Type B pancreatic cell (in vitro differentiated cells): ENCODE data around the gene LSM2. TPM values are rescaled to one million over a fixed set of nuclear protein-coding genes. Genes with fewer than 3 reads are reported as not detected.

Source experiments
- DNase-seq: peaks from one replicate; pipeline ENCODE4 v3.0.0; 2021; ENCODE audit warnings: mixed read lengths; ENCODE audit not compliant: unreplicated experiment; ENCODE audit errors: extremely low spot score
- H3K27ac Mint-ChIP-seq: 2 replicates; pipeline ENCODE4 v1.8.0; 2021; ENCODE audit warnings: mild to moderate bottlenecking, mixed read lengths
- H3K27me3 Mint-ChIP-seq: 2 replicates; pipeline ENCODE4 v1.8.0; 2021; ENCODE audit warnings: mixed read lengths
- H3K36me3 Mint-ChIP-seq: 2 replicates; pipeline ENCODE4 v1.8.0; 2021; ENCODE audit warnings: mixed read lengths
- H3K4me1 Mint-ChIP-seq: one replicate; pipeline ENCODE4 v1.8.0; 2021; ENCODE audit warnings: mixed read lengths; ENCODE audit not compliant: unreplicated experiment
- H3K4me3 Mint-ChIP-seq: 2 replicates; pipeline ENCODE4 v1.8.0; 2021; ENCODE audit warnings: mild to moderate bottlenecking, mixed read lengths
- H3K9me3 Mint-ChIP-seq: 2 replicates; pipeline ENCODE4 v1.8.0; 2021; ENCODE audit warnings: mixed read lengths
- CTCF ChIP-seq: fragments of 200-600 bp; sonication (generic); conservative IDR thresholded peaks from 2 replicates; pipeline ENCODE4 v1.5.0; 2021; ENCODE audit warnings: antibody characterized with exemption, mild to moderate bottlenecking
- total RNA-seq: library from RNA; stranded (reverse); gene quantifications from 2 replicates; pipeline ENCODE4 v1.2.1, GENCODE V29; 2021; ENCODE audit warnings: low replicate concordance

Gene LSM2
- total RNA-seq, 1 donor from 2014 or later, result 74.5 TPM

GRCh38 chr6:31836474-31837368, 30.0 kb upstream of the LSM2 start:
- Mint-ChIP-seq H3K36me3 (peaks cover 43% of the 10 kb centered on the region), H3K27ac (peak overlapping the region; percentile 99), H3K9me3 (no peaks in the 10 kb centered on the region), H3K4me3 (peak overlapping the region; percentile 98), H3K4me1 (peaks cover 35% of the 10 kb centered on the region), H3K27me3 (no peaks in the 10 kb centered on the region)
- DNase-seq, result no peak
- TF ChIP-seq CTCF, result peak; percentile 4

DNA sequence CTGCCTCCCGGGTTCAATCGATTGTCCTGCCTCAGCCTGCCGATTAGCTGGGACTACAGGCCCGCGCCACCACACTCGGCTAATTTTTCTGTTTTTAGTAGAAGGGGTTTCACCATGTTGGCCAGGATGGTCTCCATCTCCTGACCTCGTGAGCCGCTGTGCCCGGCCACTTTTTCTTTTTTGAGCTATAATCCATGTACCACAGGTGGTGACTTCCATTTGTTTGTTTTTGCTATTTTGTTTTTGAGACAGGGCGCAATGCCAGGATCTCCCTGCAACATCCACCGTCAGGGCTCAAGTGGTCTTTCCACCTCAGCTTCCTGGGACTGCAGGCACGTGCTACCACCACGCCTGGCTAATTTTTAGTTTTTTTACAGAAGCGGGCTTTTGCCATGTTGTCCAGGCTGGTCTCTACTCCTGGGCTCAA, 29.3 kb upstream of the LSM2 start:
- H3K36me3 Mint-ChIP-seq, result peaks cover 43% of the 10 kb centered on the region
- peak; percentile 4 for TF ChIP-seq CTCF
- no peaks in the 10 kb centered on the region for H3K27me3 Mint-ChIP-seq
- peak overlapping the region; percentile 98 for H3K4me3 Mint-ChIP-seq
- DNase-seq, result no peak
- peak overlapping the region; percentile 99 for H3K27ac Mint-ChIP-seq
- peaks cover 35% of the 10 kb centered on the region for H3K4me1 Mint-ChIP-seq
- no peaks in the 10 kb centered on the region for H3K9me3 Mint-ChIP-seq

- TF ChIP-seq CTCF, result no peak
- DNase-seq, result peak; percentile 86
- H3K4me3 Mint-ChIP-seq, result peak overlapping the region; percentile 98
- no peaks in the 10 kb centered on the region for H3K27me3 Mint-ChIP-seq
- H3K4me1 Mint-ChIP-seq, result peaks cover 48% of the 10 kb centered on the region
- H3K27ac Mint-ChIP-seq, result peak overlapping the region; percentile 99
- no peaks in the 10 kb centered on the region for H3K9me3 Mint-ChIP-seq
- H3K36me3 Mint-ChIP-seq, result peaks cover 37% of the 10 kb centered on the region
Measured at GRCh38 chr6:31834367-31835250, 27.8 kb upstream of the LSM2 start.

DNA sequence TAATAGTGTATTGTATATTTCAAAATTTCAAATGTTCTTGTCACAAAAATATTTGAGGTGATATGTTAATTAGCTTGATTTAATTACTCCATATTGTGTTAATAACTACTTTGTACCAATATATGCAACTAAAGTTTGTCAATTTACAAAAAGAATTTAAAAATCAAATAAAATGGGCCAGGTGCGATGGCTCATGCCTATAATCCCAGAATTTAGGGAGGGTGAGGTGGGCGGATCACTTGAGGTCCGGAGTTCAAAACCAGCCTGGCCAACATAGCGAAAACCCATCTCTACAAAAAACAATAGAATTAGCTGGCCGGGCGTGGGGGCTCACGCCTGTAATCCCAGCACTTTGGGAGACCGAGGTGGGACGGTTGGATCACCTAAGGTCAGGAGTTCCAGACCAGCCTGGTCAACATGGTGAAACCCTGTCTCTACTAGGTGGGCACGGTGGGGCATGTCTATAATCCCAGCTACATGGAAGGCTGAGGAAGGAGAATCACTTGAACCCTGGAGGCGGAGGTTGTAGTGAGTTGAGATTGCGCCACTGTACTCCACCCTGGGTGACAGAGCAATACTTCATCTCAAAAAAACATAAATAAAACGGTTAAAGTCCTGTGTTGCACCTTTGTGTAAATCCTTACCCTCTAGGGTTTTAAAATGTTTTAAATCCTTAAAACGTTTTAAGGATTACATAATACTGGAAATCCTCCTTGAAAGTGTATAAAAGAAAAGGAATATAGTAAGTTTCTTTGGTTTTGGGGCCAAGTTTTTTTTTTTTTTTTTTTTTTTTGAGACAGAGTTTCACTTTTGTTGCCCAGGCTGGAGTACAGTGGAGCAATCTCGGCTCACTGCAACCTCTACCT, 24.8 kb upstream of the LSM2 start:
- H3K4me3 Mint-ChIP-seq, result peak overlapping the region; percentile 94
- TF ChIP-seq CTCF, result no peak
- H3K27me3 Mint-ChIP-seq, result no peaks in the 10 kb centered on the region
- H3K4me1 Mint-ChIP-seq, result peaks cover 39% of the 10 kb centered on the region
- DNase-seq, result no peak
- H3K36me3 Mint-ChIP-seq, result peaks cover 20% of the 10 kb centered on the region
- H3K9me3 Mint-ChIP-seq, result no peaks in the 10 kb centered on the region
- peak overlapping the region; percentile 88 for H3K27ac Mint-ChIP-seq

GRCh38 chr6:31830886-31831335, 24.1 kb upstream of the LSM2 start:
- no peak for TF ChIP-seq CTCF
- Mint-ChIP-seq H3K27me3 (no peaks in the 10 kb centered on the region), H3K27ac (peak overlapping the region; percentile 88), H3K4me3 (peak overlapping the region; percentile 94), H3K36me3 (peaks cover 13% of the 10 kb centered on the region), H3K4me1 (peaks cover 33% of the 10 kb centered on the region), H3K9me3 (no peaks in the 10 kb centered on the region)
- DNase-seq, result no peak
